MCF 10A (cell line): ENCODE results near the gene SP100. TPM values are rescaled to one million over a fixed set of nuclear protein-coding genes. Genes with fewer than 3 reads are reported as not detected.
"Not testable (repeated sequence)": the region's sequence is repeated elsewhere in the genome, so short reads cannot be mapped to it uniquely, and the experiment has no call there.

Experiments used
- BruUV-seq: library from RNA; stranded (reverse); fragments of 400-500 nt; replicated peaks from 2 replicates; lab custom pipeline; 2021; lab: Mats Ljungman, UMichigan
- CTCF ChIA-PET: fragments of 300-600 bp; sonication (Branson Sonifier 250); formaldehyde crosslinking; extraction: SDS; loops from one replicate; lab custom pipeline; 2021; ENCODE audit warnings: antibody characterized with exemption, inconsistent platforms; lab: Yijun Ruan, JAX
- POLR2A ChIA-PET: fragments of 300-600, 350-650 bp; sonication (Branson Sonifier 250); formaldehyde crosslinking; extraction: SDS; loops from one replicate; lab custom pipeline; 2020; ENCODE audit warnings: antibody characterized with exemption, inconsistent platforms; lab: Yijun Ruan, JAX
- DNase-seq: peaks from one replicate; pipeline ENCODE4 v3.0.0-alpha.2; 2018; ENCODE audit not compliant: unreplicated experiment
- H3K27ac Mint-ChIP-seq: one replicate; pipeline ENCODE4 v1.8.0; 2022; ENCODE audit warnings: mild to moderate bottlenecking, low read depth, mixed read lengths; ENCODE audit not compliant: unreplicated experiment
- H3K27me3 Mint-ChIP-seq: one replicate; pipeline ENCODE4 v1.8.0; 2022; ENCODE audit warnings: mixed read lengths; ENCODE audit not compliant: insufficient read depth, unreplicated experiment
- H3K36me3 Mint-ChIP-seq: one replicate; pipeline ENCODE4 v1.8.0; 2022; ENCODE audit warnings: mild to moderate bottlenecking, moderate library complexity, mixed read lengths; ENCODE audit not compliant: insufficient read depth, unreplicated experiment
- H3K4me1 Mint-ChIP-seq: one replicate; pipeline ENCODE4 v1.8.0; 2022; ENCODE audit warnings: mixed read lengths; ENCODE audit not compliant: insufficient read depth, unreplicated experiment
- H3K4me3 Mint-ChIP-seq: one replicate; pipeline ENCODE4 v1.8.0; 2022; ENCODE audit warnings: mild to moderate bottlenecking, moderate library complexity, mixed read lengths; ENCODE audit not compliant: unreplicated experiment
- H3K9me3 Mint-ChIP-seq: one replicate; pipeline ENCODE4 v1.8.0; 2022; ENCODE audit warnings: mixed read lengths; ENCODE audit not compliant: unreplicated experiment
- intact Hi-C: fragments of 100-400 bp; cut with micrococcal nuclease; formaldehyde crosslinking; loops from 2 replicates; pipeline ENCODE4 v1.14.1; 2022
- total RNA-seq: library from RNA; stranded (reverse); gene quantifications from 2 replicates; pipeline ENCODE4 v1.2.3, GENCODE V29; 2022
- TF ChIP-seq, protein P1 (sequence below): fragments of 200-600 bp; IDR thresholded peaks from one replicate; pipeline ENCODE4 v1.8.0; 2022; ENCODE audit warnings: antibody characterized with exemption, mild to moderate bottlenecking; ENCODE audit not compliant: unreplicated experiment

Gene SP100
- total RNA-seq, 1 experiment from 2014 or later, result 54.5 TPM

DNA sequence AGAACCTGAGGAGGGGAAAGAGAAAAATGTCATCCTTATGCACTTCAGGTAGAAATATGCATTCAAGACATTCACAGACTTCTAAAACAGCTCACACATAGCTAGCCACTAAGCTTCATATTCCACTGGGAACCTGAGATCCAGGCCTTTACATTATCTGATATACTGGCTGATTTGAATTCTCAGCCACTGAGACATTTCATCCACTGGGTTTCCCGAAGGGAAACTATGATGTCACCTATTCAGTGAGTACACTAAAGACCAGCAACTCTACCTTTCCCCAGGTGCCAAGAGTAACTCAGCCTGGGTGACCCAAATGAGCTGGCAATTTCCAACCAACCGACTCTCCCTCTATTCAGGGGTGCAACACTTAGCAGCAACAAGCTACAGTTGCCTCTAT is 21.7 kb upstream of the SP100 start:
- TF ChIP-seq, protein P1, sequence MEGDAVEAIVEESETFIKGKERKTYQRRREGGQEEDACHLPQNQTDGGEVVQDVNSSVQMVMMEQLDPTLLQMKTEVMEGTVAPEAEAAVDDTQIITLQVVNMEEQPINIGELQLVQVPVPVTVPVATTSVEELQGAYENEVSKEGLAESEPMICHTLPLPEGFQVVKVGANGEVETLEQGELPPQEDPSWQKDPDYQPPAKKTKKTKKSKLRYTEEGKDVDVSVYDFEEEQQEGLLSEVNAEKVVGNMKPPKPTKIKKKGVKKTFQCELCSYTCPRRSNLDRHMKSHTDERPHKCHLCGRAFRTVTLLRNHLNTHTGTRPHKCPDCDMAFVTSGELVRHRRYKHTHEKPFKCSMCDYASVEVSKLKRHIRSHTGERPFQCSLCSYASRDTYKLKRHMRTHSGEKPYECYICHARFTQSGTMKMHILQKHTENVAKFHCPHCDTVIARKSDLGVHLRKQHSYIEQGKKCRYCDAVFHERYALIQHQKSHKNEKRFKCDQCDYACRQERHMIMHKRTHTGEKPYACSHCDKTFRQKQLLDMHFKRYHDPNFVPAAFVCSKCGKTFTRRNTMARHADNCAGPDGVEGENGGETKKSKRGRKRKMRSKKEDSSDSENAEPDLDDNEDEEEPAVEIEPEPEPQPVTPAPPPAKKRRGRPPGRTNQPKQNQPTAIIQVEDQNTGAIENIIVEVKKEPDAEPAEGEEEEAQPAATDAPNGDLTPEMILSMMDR, result no peak
- no peak overlapping the region for H3K4me3 Mint-ChIP-seq
- intact Hi-C loops, result no loop called here
- BruUV-seq, result no TSS peak
- POLR2A ChIA-PET, result interaction anchor here (0.7 kb wide), 1 partner anchor 357 kb away, joined by 3 read pairs; no protein-coding TSS in a partner anchor
- no peaks in the 10 kb centered on the region for H3K9me3 Mint-ChIP-seq
- CTCF ChIA-PET, result no interaction called here
- peaks cover 45% of the 10 kb centered on the region for H3K36me3 Mint-ChIP-seq
- no peak overlapping the region for H3K27ac Mint-ChIP-seq
- H3K27me3 Mint-ChIP-seq, result no peaks in the 10 kb centered on the region
- no peaks in the 10 kb centered on the region for H3K4me1 Mint-ChIP-seq
- no peak for DNase-seq

DNA sequence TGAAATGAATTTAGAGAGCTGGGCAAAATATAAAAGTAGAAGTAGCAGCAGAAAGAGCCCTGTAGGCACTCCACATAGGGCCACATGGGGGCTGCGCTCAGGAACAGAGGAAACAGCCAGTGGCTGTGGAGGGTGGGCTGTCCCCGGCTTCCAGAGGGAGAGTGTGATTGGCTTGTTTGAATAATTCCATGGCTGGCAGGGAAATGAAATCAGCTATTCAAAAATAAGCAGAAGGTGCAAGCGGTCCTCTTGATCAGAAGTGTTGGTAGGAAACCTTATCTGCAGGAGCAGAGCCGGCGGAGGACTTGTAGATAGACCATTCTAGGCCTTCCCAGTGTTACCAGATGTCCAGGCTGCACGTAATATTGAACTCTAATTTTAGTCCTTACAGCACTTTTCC is 17.3 kb upstream of the SP100 start:
- H3K9me3 Mint-ChIP-seq, H3K27me3 Mint-ChIP-seq, H3K4me3 Mint-ChIP-seq, DNase-seq, intact Hi-C loops, H3K4me1 Mint-ChIP-seq, BruUV-seq, H3K27ac Mint-ChIP-seq, CTCF ChIA-PET: not testable (repeated sequence)
- POLR2A ChIA-PET, result interaction anchor here (1.6 kb wide), 1 partner anchor 72 kb away, joined by 3 read pairs; the partner anchor contains the start of gene SP140L
- H3K36me3 Mint-ChIP-seq, result peaks cover 37% of the 10 kb centered on the region

DNA sequence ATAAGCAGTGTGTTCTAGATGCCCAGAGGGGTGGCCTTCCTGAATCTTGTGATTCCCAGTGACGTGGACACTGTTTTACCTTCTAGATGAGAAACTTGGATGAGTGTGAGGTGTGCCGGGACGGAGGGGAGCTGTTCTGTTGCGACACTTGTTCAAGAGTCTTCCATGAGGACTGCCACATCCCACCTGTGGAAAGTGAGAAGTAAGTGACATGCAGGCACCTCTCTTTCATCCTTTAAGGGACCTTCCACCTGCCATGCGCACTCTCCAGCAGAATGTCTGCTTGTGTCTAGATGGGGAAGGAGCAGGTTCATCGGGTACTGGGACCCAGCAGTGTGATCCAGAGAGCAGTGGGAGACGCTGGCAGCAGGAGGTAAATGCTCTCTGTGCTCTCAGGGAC is 16.0 kb upstream of the SP100 start:
- intact Hi-C loops, result no loop called here
- H3K9me3 Mint-ChIP-seq, result no peaks in the 10 kb centered on the region
- no peak for DNase-seq
- BruUV-seq, result no TSS peak
- H3K36me3 Mint-ChIP-seq, result peaks cover 31% of the 10 kb centered on the region
- H3K27me3 Mint-ChIP-seq, result no peaks in the 10 kb centered on the region
- no peak overlapping the region for H3K27ac Mint-ChIP-seq
- CTCF ChIA-PET, result no interaction called here
- TF ChIP-seq, protein P1, result no peak
- no peaks in the 10 kb centered on the region for H3K4me1 Mint-ChIP-seq
- POLR2A ChIA-PET, result no interaction called here
- no peak overlapping the region for H3K4me3 Mint-ChIP-seq

DNA sequence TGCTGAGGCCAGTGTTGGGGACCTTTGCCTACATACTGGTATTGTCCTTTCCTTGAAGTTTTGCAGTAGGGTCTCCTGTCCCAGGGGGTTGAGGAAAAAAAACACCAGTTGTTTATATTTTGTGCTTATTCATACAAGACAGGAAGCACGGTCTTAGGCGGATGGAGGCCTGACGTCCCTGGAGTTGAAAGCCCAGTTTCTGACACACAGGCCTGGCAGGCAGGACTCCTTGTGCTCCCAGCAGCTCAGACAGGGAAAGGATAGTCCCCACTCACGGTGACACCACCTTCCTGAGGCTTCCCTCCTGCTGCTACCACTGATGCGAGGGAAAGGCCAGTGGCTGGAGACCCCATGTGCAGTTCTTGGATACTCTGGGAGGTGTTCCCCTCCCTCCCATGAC is 15.5 kb upstream of the SP100 start:
- no TSS peak for BruUV-seq
- H3K36me3 Mint-ChIP-seq, result peaks cover 31% of the 10 kb centered on the region
- ChIA-PET CTCF (no interaction called here), POLR2A (no interaction called here)
- TF ChIP-seq, protein P1, result no peak
- H3K27me3 Mint-ChIP-seq, result no peaks in the 10 kb centered on the region
- DNase-seq, result no peak
- no peaks in the 10 kb centered on the region for H3K4me1 Mint-ChIP-seq
- no peak overlapping the region for H3K4me3 Mint-ChIP-seq
- H3K9me3 Mint-ChIP-seq, result no peaks in the 10 kb centered on the region
- no peak overlapping the region for H3K27ac Mint-ChIP-seq
- intact Hi-C loops, result no loop called here

DNA sequence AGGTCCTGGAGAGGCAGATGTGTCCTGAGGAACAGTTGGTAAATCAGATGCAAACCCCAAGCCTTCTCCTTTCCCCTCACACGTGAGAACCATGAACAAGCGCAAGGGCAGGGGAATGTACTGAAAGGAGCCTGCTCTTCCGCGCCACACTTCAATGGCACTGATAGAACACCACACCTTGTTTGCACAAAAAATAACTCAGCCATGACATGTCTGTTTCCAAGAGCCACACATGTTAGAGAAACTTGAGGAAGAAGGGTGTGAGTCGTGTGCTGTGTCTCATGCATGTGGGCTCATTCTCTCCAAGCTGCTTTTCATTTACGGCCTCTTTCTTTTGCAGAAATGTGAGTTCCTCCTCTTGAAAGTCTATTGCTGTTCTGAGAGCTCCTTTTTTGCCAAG is 15.0 kb upstream of the SP100 start:
- DNase-seq, H3K27ac Mint-ChIP-seq, H3K4me1 Mint-ChIP-seq, H3K27me3 Mint-ChIP-seq, H3K4me3 Mint-ChIP-seq, intact Hi-C loops, H3K9me3 Mint-ChIP-seq, BruUV-seq, POLR2A ChIA-PET, CTCF ChIA-PET: not testable (repeated sequence)
- peaks cover 31% of the 10 kb centered on the region for H3K36me3 Mint-ChIP-seq
